CD4-positive, alpha-beta T cell (primary cell): ENCODE measurements around the gene AGXT2. TPM values are rescaled to one million over a fixed set of nuclear protein-coding genes. Genes with fewer than 3 reads are reported as not detected.

Experiments
- ATAC-seq: fragments of 200-7000 bp; cut with Tn5 transposase; one replicate; pipeline ENCODE4 v1.10.0; 2022; ENCODE audit warnings: mild to moderate bottlenecking; ENCODE audit not compliant: poor library complexity
- CTCF ChIA-PET: fragments of 350-600 bp; sonication (Branson Sonifier 250); formaldehyde crosslinking; loops from one replicate; lab custom pipeline; 2021; ENCODE audit warnings: antibody characterized with exemption, inconsistent platforms; lab: Charles Lee
- POLR2A ChIA-PET: fragments of 350-600 bp; sonication (Branson Sonifier 250); formaldehyde crosslinking; loops from one replicate; lab custom pipeline; 2021; ENCODE audit warnings: antibody characterized with exemption, inconsistent platforms; lab: Charles Lee
- DNase-seq, 14 experiments: peaks; one replicate each; pipeline ENCODE4 v3.0.0-alpha.2; 2013 to 2020; ENCODE audit warnings: mixed read lengths in 2 of 14
- H3K27ac ChIP-seq, 2 donors: one replicate each; pipeline versions ENCODE4 v1.5.1 to v1.7.0; 2013; ENCODE audit warnings: low read length in 2 of 2, low read depth in 1 of 2, mild to moderate bottlenecking in 1 of 2
- H3K27me3 ChIP-seq, 2 experiments: 1 replicate in 1 of 2; 2 replicates in 1 of 2; pipeline versions ENCODE4 v1.6.1 to v1.7.0; 2013; ENCODE audit warnings: low read length in 2 of 2, control low read depth in 1 of 2, mild to moderate bottlenecking in 1 of 2, moderate library complexity in 1 of 2; ENCODE audit not compliant: insufficient read depth in 2 of 2, control insufficient read depth in 1 of 2
- H3K36me3 ChIP-seq: one replicate; pipeline ENCODE4 v1.6.1; 2013; ENCODE audit warnings: low read length, control low read depth; ENCODE audit not compliant: insufficient read depth
- H3K4me1 ChIP-seq: one replicate; pipeline ENCODE4 v1.6.1; 2013; ENCODE audit warnings: low read length, control low read depth; ENCODE audit not compliant: insufficient read depth
- H3K4me3 ChIP-seq: one replicate; pipeline ENCODE4 v1.5.1; 2013; ENCODE audit warnings: mild to moderate bottlenecking, low read length, moderate library complexity
- H3K9me3 ChIP-seq, 2 experiments: 1 replicate in 1 of 2; 2 replicates in 1 of 2; pipeline versions ENCODE4 v1.6.1 to v1.7.0; 2013; ENCODE audit warnings: low read length in 2 of 2, mild to moderate bottlenecking in 2 of 2, control low read depth in 1 of 2, moderate library complexity in 1 of 2; ENCODE audit not compliant: control insufficient read depth in 1 of 2, insufficient read depth in 1 of 2
- H3K27ac Mint-ChIP-seq: one replicate; pipeline ENCODE4 v1.8.0; 2020; ENCODE audit warnings: mixed read lengths
- H3K27me3 Mint-ChIP-seq: one replicate; pipeline ENCODE4 v1.8.0; 2021; ENCODE audit warnings: mixed read lengths
- H3K36me3 Mint-ChIP-seq: one replicate; pipeline ENCODE4 v1.8.0; 2021; ENCODE audit warnings: low read depth, mixed read lengths
- H3K4me1 Mint-ChIP-seq: one replicate; pipeline ENCODE4 v1.8.0; 2021; ENCODE audit warnings: low read depth, mixed read lengths
- H3K4me3 Mint-ChIP-seq: one replicate; pipeline ENCODE4 v1.8.0; 2020; ENCODE audit warnings: mild to moderate bottlenecking, mixed read lengths
- H3K9me3 Mint-ChIP-seq: one replicate; pipeline ENCODE4 v1.8.0; 2020; ENCODE audit warnings: mixed read lengths
- intact Hi-C, 2 experiments: fragments of 100-400 bp; cut with DNase I in 1 of 2; cut with micrococcal nuclease in 1 of 2; formaldehyde crosslinking; loops; one replicate each; pipeline versions ENCODE4 v1.15.1 to v1.9.0; 2023 to 2025; cut with DNase I, micrococcal nuclease
- total RNA-seq, 174 experiments: library from RNA in 2 of 174; stranded (reverse) in 2 of 174; gene quantifications; one replicate each; pipeline ENCODE4 v1.2.3 and lab custom pipeline; 2021 to 2026
- TF ChIP-seq, protein P1 (sequence below): fragments of 200-600 bp; IDR thresholded peaks from one replicate; pipeline ENCODE4 v1.8.0; 2022; ENCODE audit warnings: antibody characterized with exemption, mild to moderate bottlenecking

AGXT2 gene
- total RNA-seq, 2 experiments from 2014 or later = not detected

DNA sequence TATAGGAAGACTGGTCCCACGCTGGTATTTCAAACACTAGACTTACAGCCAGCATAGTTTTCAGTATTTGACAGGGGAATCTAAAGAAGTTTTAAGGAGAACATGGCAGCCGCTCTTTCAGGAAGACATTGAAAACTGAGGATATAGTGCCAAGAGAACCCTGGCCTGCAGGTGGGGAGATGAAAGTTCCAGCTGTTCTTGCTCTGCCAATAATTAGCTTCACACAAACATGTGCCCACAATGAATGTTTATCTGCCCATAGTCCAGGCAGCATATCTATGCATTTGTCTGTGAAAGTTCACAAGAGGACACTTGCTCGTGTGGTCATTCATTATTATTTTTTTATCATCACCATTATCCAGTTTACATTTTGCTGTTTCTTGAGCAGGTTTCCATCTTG is 47.6 kb upstream of the AGXT2 start:
- DNase-seq (no peak), ATAC-seq (no peak)
- Histone ChIP-seq H3K27me3 (peaks cover 0 to 8% of the 10 kb centered on the region in 2 experiments), H3K4me1 (no peaks in the 10 kb centered on the region), H3K9me3 (no peaks in the 10 kb centered on the region), H3K36me3 (no peaks in the 10 kb centered on the region), H3K4me3 (no peak overlapping the region), H3K27ac (no peak overlapping the region)
- intact Hi-C loops = loop anchor here in 1 of 2 experiments (10.0 kb wide), 1 partner anchor 679 kb away; no protein-coding TSS in a partner anchor
- no peaks in the 10 kb centered on the region for H3K36me3 Mint-ChIP-seq
- no peak overlapping the region for H3K4me3 Mint-ChIP-seq
- H3K9me3 Mint-ChIP-seq = no peaks in the 10 kb centered on the region
- H3K4me1 Mint-ChIP-seq = no peaks in the 10 kb centered on the region
- ChIA-PET CTCF (no interaction called here), POLR2A (no interaction called here)
- no peak overlapping the region for H3K27ac Mint-ChIP-seq
- H3K27me3 Mint-ChIP-seq = peaks cover 10% of the 10 kb centered on the region
- TF ChIP-seq, protein P1, sequence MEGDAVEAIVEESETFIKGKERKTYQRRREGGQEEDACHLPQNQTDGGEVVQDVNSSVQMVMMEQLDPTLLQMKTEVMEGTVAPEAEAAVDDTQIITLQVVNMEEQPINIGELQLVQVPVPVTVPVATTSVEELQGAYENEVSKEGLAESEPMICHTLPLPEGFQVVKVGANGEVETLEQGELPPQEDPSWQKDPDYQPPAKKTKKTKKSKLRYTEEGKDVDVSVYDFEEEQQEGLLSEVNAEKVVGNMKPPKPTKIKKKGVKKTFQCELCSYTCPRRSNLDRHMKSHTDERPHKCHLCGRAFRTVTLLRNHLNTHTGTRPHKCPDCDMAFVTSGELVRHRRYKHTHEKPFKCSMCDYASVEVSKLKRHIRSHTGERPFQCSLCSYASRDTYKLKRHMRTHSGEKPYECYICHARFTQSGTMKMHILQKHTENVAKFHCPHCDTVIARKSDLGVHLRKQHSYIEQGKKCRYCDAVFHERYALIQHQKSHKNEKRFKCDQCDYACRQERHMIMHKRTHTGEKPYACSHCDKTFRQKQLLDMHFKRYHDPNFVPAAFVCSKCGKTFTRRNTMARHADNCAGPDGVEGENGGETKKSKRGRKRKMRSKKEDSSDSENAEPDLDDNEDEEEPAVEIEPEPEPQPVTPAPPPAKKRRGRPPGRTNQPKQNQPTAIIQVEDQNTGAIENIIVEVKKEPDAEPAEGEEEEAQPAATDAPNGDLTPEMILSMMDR = no peak

DNA sequence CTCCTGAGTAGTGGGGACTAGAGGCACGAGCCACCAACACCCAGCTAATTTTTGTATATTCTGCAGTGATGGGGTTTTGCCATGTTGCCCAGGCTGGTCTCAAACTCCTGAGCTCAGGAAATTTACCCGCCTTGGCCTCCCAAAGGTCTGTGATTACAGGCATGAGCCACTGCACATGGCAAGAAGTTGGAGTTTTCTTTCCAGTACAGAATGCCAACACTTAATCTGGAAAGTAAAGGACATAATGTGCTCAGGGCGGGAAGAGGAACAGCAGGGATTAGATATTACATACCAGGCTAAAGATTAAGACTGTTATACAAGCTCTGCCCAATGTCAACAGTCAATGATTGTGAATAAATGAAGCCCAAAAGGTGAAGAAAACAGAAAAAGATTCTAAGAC is 47.2 kb upstream of the AGXT2 start:
- no peaks in the 10 kb centered on the region for H3K4me1 ChIP-seq
- CTCF ChIA-PET = no interaction called here
- Mint-ChIP-seq H3K4me3 (no peak overlapping the region), H3K36me3 (no peaks in the 10 kb centered on the region), H3K27ac (no peak overlapping the region), H3K4me1 (no peaks in the 10 kb centered on the region), H3K9me3 (no peaks in the 10 kb centered on the region), H3K27me3 (peaks cover 10% of the 10 kb centered on the region)
- POLR2A ChIA-PET = no interaction called here
- no peak overlapping the region for H3K27ac ChIP-seq
- TF ChIP-seq, protein P1 = no peak
- DNase-seq = no peak
- no peaks in the 10 kb centered on the region for H3K36me3 ChIP-seq
- H3K4me3 ChIP-seq = no peak overlapping the region
- no peak for ATAC-seq
- H3K9me3 ChIP-seq = no peaks in the 10 kb centered on the region
- intact Hi-C loops = loop anchor here in 1 of 2 experiments (10.0 kb wide), 1 partner anchor 680 kb away; no protein-coding TSS in a partner anchor
- peaks cover 0 to 8% of the 10 kb centered on the region in 2 experiments for H3K27me3 ChIP-seq

DNA sequence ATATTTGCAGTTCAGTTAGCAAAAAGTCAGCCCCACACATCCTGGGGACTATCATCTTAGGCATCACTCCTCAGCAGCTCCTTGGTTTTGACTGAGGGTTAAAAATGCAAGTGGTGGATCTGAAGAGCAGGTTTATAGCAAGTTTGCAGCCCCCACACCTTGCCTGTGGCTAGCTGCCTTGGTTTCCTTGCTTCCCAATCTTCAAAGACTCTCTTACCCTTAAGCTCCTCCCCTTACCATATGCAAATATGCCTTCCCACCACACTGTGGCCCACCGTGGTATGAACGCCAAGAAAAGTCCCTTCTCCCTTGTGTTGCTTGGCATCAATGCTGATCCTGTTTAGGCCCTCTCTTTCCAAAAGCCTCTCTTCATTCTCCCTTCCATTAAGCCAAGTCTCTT is 45.0 kb upstream of the AGXT2 start:
- H3K4me3 Mint-ChIP-seq = no peak overlapping the region
- ATAC-seq (no peak), DNase-seq (no peak)
- no peaks in the 10 kb centered on the region for H3K36me3 ChIP-seq
- no peaks in the 10 kb centered on the region for H3K4me1 Mint-ChIP-seq
- H3K4me1 ChIP-seq = no peaks in the 10 kb centered on the region
- no peak overlapping the region for H3K27ac Mint-ChIP-seq
- CTCF ChIA-PET = no interaction called here
- no peaks in the 10 kb centered on the region for H3K9me3 ChIP-seq
- no peaks in the 10 kb centered on the region for H3K9me3 Mint-ChIP-seq
- no peak overlapping the region for H3K4me3 ChIP-seq
- intact Hi-C loops = loop anchor here in 1 of 2 experiments (10.0 kb wide), 1 partner anchor 682 kb away; no protein-coding TSS in a partner anchor
- POLR2A ChIA-PET = no interaction called here
- H3K27me3 Mint-ChIP-seq = peaks cover 4% of the 10 kb centered on the region
- peaks cover 0 to 10% of the 10 kb centered on the region in 2 experiments for H3K27me3 ChIP-seq
- no peak overlapping the region for H3K27ac ChIP-seq
- H3K36me3 Mint-ChIP-seq = no peaks in the 10 kb centered on the region
- TF ChIP-seq, protein P1 = no peak
